Hematopoietic multipotent progenitor cell treated with erythropoietin and hydrocortisone succinate and interleukin-3 and kit ligand, for 8 days (in vitro differentiated cells): ENCODE results near the gene KCNIP4.
A peak's percentile ranks its signal among the peaks of the same experiment; 100 is the strongest.

Experiments used
- DNase-seq: peaks from one replicate; pipeline ENCODE4 v3.0.0-alpha.2; 2015

Gene KCNIP4

DNA sequence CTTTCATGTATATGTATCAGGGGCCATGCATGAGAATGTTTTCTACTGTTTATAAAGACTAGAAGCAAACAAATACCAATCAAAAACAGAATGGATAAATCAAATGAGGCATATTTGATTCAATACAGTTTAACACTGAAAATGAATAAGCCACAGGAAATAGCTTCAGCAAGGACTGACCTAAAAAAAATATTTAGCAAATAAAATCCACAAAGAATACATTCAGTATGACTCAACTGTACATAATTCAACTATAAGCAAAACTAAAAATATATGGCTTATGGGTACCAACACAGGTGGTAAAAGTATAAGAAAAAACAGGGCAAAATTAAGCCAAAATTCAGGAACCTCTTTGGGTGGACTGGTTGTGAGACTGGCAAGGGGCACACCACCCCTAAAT lies 112.9 kb downstream of the KCNIP4 start:
- no peak for DNase-seq

DNA sequence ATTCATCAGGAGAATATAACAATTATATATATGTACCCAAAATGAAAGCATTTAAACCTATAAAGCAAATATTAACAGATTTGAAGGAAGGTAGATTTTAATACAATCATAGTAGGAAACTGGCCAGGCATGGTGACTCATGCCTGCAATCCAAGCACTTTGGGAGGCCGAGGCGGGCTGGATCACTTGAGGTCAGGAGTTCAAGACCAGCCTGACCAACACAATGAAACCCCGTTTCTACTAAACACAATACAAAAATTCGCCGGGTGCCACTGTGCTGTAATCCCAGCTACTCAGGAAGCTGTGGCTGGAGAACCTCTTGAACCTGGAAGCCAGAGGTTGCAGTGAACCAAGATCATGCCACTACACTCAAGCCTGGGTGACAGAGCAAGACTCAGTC lies 118.3 kb downstream of the KCNIP4 start:
- no peak for DNase-seq

DNA sequence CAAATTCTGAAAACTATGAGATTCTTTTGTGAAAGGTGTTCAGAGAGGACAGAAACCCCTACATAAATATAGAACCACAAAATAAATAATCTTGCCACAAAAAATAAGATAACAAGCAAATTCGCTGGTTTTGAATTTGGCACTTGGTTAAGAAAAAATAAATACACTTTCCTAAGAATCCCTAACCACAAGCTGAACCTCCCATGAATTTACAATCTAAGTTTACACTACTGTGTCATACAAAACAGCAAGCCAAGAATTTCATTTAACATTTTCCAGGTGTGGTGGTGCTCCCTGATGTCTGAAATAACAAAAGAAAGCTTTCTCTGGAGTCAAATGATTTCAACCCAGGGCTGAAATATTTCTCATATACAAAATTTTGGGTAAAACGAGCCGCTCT lies 121.0 kb downstream of the KCNIP4 start:
- no peak for DNase-seq

DNA sequence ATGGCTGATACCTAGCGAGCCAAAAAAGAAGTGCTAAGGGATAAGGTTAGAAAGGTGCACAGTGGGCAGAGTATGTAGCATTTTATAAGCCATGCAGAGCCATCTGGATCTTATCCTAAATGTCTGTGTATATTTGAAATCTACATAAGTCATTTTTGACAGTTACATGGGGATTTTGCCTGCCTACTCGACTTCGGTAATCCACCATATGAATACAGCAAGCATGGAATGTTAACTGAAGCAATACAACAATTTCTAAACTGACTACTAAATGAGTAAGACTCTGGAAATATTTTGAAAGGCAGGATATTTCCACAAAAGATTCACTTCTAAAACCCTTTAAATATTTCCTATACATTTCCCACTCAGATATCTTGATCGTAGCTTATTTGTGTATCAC lies 122.5 kb downstream of the KCNIP4 start:
- no peak for DNase-seq

DNA sequence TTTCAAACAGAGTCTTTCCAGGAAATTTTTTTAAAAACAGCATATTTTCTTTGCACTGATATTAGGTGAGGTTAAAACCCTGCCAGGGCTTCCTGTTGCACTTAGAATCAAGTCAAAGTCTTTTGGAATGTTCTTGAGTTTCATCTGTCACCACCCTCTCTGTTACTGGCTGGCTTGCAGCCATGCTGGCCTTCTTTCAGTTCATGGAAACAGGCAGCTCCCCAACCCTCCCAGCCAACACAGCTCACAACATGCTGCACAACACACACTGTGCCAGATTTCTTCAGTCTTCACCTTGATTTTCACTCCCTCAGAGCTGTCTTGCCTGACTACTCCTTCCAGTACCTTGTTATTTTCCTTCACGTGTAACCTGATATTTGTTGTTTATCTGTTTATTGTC lies 129.5 kb downstream of the KCNIP4 start:
- DNase-seq: no peak

DNA sequence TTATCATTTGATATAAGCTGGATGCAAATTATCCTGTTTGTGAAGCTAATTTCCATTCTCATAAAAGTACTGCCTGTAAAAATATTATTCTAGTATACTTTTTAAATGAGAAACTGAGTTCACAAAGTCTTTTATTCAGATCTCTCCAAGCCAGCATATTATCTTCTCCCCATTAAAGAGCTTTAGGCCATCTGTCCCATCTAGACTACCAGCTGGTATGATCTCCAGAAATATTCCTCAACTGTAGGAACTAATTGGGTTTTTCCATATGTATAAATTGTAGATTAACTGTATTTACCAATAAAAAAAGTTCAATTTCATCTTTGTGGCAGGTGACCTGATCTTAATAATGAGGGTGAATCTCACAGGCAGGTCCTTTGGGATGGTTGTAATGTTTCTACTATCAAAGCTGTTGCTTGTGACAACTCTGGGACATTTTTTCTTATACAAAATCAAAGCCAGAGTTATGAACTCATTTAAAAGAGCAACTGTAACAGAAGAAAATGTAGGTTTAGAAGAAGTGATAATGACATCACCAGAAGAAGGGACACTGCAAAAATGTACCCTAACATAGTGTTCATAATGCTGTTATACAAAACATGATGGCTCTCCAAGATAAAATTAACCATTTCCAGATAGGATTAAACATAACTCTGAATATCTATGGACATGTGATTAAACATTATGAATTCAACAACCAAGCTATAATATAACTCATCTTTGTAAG lies 132.8 kb downstream of the KCNIP4 start:
- no peak for DNase-seq

DNA sequence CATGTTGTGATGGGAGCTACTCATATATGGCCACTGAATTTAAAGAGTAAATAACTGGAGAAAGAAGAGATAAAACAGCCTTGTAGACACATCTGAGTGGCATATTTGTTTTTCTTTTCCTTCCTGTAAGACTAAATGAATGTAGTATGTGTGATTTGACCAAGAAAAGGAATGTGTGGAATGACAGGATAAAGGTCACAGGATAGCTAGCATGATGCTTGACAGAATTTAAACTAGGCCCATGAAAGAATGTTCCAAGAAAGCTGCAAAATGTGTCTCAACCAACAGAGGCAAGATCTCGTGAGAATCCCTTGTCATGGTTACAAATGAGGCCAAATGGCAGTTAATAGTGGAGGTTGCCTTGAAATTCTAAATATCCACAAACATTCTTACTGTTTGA lies 137.0 kb downstream of the KCNIP4 start:
- no peak for DNase-seq

DNA sequence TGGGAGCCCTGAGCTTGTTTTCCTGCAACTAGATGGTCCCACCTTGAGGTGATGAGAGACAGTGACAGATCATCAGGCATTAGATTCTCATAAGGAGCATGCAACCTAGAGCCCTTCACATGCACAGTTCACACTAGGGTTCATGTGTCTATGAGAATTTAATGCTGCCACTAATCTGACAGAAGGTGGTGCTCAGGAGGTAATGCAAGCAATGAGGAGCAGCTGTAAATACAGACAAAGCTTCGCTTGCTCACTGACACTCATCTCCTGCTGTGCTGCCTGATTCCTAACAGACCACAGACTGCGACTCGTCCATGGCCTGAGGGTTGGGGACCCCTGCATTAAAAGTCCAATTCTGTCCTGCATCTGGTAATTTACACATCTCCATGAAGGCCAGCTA lies 141.6 kb downstream of the KCNIP4 start:
- DNase-seq: no peak

DNA sequence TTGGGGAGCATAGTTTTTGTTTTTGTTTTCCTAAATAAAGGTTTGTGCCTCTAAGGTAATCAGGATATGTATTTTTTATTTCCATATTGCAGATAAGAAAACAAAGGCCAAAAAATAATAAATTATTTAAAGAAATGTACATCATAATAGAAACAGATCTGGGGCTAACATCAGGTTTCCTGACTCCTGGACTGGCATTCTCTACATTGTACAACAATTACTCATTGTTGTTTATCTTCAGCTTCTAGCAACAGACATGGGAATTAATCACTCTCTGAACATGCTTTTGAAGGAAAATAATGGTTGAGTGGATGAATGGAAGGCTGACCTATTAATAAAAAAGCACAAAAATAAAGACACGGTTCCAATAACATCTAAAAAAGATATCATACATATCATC lies 146.2 kb downstream of the KCNIP4 start:
- no peak for DNase-seq

DNA sequence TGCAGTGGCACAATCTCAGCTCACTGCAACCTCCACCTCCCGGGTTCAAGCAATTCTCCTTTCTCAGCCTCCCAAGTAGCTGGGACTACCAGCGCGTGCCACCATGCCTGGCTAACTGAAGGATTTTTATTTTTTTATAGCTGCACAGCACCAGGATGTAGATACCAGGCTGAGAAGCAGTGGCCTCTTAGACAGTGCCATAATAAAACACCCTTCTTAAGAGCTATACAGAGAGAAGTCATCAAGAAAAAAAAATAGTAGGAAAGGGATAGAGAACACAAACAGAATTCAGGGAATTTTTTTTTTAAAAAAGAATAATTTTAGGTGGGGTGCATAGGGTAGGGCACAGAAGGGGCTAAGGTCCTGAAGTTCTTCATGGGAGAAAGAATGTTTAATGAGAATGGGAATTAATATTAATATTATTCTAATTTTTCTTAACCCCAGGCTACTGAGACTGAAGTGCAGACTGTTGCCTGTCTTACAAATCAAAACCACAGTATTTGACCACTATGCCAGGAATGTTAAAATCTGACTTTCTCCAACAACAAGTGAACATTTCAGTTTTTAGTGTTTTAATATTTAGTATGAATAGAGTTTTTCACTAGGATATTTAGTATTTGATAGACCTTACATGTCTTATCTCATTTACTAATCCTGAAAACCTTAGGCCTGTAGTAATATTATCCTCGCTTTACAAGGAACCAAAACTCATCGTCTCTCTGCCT lies 146.7 kb downstream of the KCNIP4 start:
- no peak for DNase-seq

DNA sequence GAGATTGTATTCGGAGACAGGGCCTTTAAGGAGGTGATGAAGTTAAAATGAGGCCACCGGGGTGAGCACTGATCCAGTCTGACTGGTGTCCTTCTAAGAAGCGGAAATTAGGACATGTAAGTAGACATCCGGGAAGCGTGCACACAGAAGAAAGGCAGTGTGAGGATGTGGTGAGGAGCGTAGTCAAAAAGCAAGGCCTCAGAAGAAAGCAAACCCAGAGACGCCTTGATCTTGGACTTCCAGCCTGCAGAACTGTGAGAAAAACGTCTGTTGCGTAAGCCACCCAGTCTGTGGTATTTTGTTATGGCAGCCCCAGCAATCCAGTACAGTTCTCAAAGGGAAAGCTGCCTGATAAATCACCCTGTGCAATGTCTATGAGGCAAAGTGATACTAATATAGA lies 153.5 kb downstream of the KCNIP4 start:
- DNase-seq: no peak

DNA sequence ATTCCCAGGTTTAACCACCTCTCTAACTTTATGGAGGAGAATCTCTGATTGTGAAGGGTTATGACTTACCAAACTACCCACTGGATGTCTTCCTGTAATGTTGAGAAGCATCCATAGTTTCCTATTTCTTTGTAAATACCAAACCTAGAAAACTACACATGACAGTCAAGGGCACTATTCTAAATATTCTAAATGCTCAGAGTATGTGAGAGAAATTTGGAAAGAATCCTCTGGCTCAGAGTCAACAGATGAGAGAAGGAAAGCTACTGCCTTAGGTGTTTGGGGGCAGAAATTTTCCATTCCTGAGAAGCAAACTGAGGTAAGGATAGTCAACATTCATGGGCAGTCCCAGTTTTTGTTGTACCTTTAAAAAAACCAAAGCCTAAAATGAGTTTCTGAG lies 155.8 kb downstream of the KCNIP4 start:
- DNase-seq: no peak

DNA sequence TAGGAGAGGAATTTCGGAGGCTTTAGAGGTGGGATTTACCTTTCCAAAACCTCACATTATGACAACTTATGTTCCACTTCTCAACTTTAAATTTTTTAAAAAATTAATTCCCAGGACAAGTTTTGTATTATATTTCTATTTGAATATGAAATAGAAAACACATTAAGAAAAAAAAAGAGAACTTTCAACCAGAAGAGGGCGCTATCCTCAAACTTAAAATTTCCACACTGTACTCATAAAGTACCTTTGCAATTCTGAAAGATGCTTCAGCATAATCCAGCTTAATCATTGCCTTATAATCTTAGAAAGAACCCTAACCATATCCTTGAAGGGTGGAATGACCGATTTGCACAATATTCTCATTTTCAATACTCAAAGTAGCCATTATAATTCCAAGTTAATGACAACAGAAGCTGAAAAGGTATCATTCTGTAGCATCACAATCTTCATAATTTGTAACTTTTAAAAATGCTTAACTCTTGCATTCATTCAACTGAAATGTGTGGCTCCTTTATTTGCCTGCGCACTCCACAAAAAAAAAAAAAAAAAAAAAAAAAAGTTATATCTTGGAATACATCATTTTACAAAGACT lies 158.0 kb downstream of the KCNIP4 start:
- peak; percentile 36 for DNase-seq

DNA sequence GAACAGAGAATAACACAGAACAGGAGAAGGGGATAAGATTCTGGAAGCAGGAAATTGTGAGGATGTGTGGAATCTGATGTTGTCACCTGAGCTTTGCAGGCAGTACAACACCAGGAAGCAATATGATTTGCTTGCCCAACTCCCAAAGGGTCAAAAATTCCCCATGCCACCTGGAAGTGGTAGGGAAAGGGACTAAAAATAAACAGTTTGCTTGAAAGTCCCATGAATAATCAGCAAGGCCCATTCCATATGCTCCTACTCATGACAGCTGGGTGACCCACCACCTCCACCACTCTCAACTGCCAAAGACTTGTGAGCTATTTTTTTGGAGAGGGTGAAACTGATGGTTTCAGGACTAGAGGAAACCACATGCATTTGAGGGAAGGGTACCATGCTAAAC lies 168.4 kb downstream of the KCNIP4 start:
- no peak for DNase-seq

DNA sequence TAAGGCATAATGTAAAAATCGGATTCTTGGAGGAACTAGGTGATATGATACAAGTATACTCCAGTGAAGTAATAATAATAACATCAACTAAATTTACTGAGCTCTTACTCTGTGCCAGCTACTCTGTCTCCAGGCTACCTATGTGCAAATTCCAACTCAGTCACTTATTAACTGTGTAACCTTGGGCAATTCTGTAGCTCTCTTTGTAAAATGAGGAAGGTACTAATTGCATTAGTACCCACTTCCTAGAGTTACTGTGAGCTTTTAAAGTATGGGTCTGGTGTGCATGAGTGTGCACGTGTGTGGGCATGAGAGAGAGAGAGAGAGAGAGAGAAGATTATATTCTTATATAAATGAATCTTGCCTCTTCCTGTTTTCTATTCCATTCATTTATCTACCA lies 169.9 kb downstream of the KCNIP4 start:
- no peak for DNase-seq

DNA sequence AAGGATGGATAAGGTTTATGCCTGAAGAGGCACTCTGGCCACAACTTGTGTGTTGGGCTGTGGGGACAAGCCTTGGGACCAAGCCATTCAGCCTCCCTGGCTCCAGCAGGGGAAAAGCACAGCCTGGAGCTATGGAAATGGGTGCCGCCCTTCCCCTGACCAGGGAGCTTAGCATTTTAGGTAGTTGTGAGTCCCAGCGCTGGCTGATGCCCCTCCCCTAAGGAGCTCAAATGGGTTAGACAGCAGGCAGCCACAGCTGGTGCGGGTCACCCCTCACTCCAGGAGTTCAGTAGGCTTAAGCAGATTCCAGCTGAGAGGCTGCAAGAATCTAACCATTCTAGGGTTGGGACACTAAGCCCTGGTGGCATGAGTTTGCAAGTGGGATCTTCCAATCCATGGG lies 172.9 kb downstream of the KCNIP4 start:
- no peak for DNase-seq

DNA sequence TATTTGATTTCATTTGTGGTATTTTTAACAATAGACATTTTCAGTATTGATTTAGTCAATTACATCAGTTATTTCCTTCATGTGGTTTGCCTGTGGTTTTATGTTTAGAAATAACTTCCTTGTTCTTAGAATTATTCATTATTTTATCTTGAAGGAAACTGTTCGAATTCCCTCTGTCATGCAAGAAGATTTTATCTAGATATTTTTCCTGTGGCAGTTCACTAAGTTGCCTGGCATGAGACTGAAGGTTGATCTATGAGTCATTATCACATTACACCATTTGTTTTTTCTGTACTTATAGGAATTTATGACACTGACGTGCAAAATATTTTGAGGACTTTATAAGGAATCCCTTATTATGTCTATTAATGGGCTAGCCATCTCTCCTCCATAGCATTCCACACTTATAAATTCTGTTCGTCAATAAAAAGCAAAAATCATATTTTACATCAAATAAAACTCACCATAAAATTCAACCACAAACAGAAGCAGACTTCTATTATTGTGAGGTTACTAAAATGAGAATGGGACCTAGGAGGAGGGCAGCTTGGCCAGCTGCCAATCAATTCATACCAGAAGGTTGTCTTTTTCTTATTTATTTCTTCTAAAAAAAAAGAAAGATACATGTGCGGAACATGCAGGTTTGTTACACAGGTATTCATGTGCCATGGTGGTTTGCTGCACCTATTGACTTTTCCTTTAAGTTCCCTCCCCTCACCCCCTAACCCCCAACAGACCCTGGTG lies 179.0 kb downstream of the KCNIP4 start:
- DNase-seq: peak; percentile 63

DNA sequence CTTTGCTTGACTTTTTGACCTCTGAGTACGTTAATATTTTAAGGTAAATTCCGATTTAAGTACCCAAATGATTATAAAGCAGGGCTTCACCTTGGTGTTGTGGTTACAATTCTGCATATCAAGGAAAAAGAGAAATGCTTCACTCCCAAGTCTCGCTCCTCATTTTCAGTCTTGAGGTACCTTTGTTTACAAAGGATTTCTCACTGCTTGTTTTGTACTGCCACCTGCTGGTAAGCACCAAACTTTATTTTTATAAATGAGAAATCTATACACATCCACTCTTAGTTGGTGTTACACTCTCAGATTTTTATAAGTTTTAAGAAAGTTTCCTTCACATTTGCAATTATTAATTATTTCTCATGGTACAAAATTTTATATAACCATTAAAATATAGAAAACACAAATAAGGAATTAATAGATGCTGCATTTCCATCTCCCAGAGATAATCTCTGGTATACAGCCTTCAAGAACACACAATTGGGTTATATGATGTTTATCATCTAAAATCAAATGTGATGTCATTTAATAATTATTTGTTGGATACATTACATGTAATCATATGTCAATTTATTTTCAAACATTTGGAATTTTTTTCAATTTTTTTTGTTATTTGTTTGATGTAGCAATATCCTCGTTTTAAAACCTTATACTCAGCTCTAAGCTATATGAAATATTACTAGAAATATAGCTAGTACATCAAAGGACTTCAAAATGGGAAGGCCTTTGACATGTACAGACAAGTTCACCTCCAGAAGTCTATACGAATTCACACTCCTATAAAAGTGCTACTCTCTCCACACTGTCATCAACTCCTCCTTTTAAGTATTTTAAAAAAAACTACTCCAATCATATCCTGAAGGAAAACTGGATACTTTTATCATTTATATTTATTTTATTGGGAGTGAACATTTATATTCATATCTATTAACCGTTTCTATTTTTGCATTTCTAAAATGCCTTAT lies 179.9 kb downstream of the KCNIP4 start:
- DNase-seq: peak; percentile 64

DNA sequence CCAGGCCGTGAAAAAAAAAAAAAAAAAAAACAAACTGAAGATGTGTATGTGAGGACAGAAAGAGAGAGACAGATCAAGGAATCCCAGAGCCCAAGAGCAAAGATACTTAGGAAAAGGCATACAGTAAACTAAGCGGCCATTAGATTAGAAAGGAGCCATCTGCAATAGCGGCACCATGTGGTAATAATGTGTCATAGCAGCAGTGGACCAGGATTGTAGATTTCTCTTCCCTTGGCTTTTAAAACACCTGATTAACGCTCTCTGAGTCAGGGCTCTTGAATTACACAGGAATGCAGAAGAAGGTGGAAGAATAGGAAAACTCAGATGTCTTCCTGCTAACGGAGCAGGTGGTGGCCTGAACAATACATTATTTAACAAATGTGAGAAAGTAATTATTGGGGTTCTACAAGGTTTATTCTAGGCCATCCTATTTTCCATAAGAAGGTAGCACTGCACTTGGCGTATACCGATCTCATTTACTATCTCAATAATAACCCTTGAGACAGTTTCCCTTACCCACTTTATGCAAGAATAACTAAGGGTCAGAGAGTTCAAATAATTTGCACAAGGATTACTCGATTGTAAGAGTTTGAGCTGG lies 182.7 kb downstream of the KCNIP4 start:
- peak; percentile 54 for DNase-seq

DNA sequence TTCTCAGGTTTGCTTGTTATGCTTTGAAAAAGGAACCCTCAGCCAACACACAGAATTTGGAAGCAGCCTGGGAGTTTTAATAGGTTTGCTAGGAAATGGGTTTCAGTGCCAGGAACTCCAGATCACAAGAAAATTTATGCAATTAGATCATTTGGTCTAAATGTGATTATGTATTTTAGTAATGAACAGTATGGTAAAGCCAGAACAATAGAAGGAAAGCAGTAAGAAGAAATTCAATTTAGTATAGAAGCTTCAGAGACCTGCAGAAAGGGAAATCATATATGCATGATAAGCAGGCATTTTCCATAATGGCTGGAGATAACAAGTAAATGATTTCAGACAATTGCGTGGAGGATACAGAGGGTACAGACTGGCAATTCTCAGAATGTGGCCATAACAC lies 184.7 kb downstream of the KCNIP4 start:
- no peak for DNase-seq

DNA sequence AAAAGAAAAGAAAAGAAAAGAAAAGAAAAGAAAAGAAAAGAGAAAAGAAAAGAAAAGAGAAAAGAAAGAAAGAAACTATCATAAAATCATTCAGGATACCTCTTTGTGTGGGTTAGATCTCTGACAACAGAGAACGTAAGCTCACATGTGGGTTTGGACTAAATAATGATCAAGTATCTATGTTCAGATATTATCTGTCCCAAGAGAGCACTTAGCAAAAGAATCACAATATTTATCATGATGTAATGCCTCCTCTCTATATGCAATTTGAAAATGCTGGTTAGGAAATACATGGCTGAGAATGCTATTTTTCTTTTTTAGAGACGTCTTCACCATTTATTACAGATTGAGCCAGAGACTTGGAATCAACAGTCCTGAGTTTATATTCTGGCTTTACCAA lies 191.3 kb downstream of the KCNIP4 start:
- no peak for DNase-seq
